Kidney (tissue), 14 donors: ENCODE measurements around the gene HOXA2. TPM values are rescaled to one million over a fixed set of nuclear protein-coding genes. Genes with fewer than 3 reads are reported as not detected.

Experiments used
- DNase-seq, 5 donors: peaks; one replicate each; pipeline ENCODE4 v3.0.0-alpha.2; 2013 to 2020
- FAIRE-seq: peaks from 2 replicates; lab custom pipeline; 2012; peaks lifted over from hg19 to GRCh38; lab: Jason Lieb, UNC
- H3K27ac ChIP-seq, 2 donors: one replicate each; pipeline ENCODE4 v1.7.0; 2013; ENCODE audit warnings: low read depth in 2 of 2, low read length in 2 of 2, inconsistent platforms in 1 of 2
- H3K27me3 ChIP-seq: one replicate; pipeline ENCODE4 v1.7.1; 2013; ENCODE audit warnings: low read length, inconsistent platforms; ENCODE audit not compliant: control insufficient read depth, insufficient read depth
- H3K36me3 ChIP-seq, 3 donors: one replicate each; pipeline versions ENCODE4 v1.7.0 to v1.7.1; 2013; ENCODE audit warnings: low read length in 3 of 3, control low read depth in 1 of 3, inconsistent platforms in 1 of 3; ENCODE audit not compliant: insufficient read depth in 3 of 3, control insufficient read depth in 2 of 3
- H3K4me1 ChIP-seq, 3 donors: one replicate each; pipeline versions ENCODE4 v1.7.0 to v1.7.1; 2013; ENCODE audit warnings: low read length in 3 of 3, inconsistent platforms in 1 of 3, low read depth in 1 of 3; ENCODE audit not compliant: control insufficient read depth in 2 of 3, insufficient read depth in 2 of 3
- H3K4me3 ChIP-seq, 3 donors: one replicate each; pipeline versions ENCODE4 v1.7.0 to v1.8.1; 2013; ENCODE audit warnings: low read length in 3 of 3, control low read depth in 1 of 3, inconsistent platforms in 1 of 3
- H3K9ac ChIP-seq, 3 donors: one replicate each; pipeline versions ENCODE4 v1.7.0 to v1.7.1; 2013; ENCODE audit warnings: low read length in 3 of 3, control low read depth in 1 of 3, inconsistent platforms in 1 of 3
- H3K9me3 ChIP-seq, 3 donors: one replicate each; pipeline versions ENCODE4 v1.7.0 to v1.7.1; 2013; ENCODE audit warnings: low read length in 3 of 3, control low read depth in 1 of 3, inconsistent platforms in 1 of 3; ENCODE audit not compliant: control insufficient read depth in 2 of 3, insufficient read depth in 1 of 3
- CTCF ChIP-seq: IDR thresholded peaks from 3 replicates; pipeline ENCODE4 v1.5.1; 2012; ENCODE audit warnings: mild to moderate bottlenecking, moderate library complexity, borderline replicate concordance; ENCODE audit not compliant: insufficient read depth; ENCODE audit errors: extremely low read depth
- intact Hi-C: fragments of 100-400 bp; cut with DNase I; formaldehyde crosslinking; loops from one replicate; pipeline ENCODE4 v1.11.1; 2022
- polyA plus RNA-seq: library from polyadenylated mRNA; stranded (reverse); fragments of 350-450 nt; fragmentation: Illumina TruSeq; extraction: RNeasy Lipid Tissue Mini Kit (QIAGEN cat#74804); gene quantifications from one replicate; pipeline ENCODE4 v1.2.3, GENCODE V29; 2014; ENCODE audit warnings: low read depth, low replicate concordance; ENCODE audit not compliant: insufficient read depth
- total RNA-seq: library from RNA; stranded (reverse); fragmentation: NEBNext Ultra II Directional; extraction: Animal tissue kit (Norgen Biotek cat#: 25700); gene quantifications from one replicate; pipeline ENCODE4 v1.2.1, GENCODE V29; 2021
- donor health status: control.
- donor health status: control.
- donor health status: control.
- donor health status: control.
- donor health status: control.
- donor health status: DM: yes; HTN: yes; CAD: no.
- donor health status: Normal renal cell carcinoma (clear cell type).

HOXA2 gene
- total and polyA plus RNA-seq, 2 donors from 2014 or later, result 1.3 to 2.9 TPM

- peaks cover 19 to 21% (median 19%) of the 10 kb centered on the region in 3 donors for H3K4me1 ChIP-seq
- DNase-seq, result peak in 4 of 5 donors; percentile 63 to 80 (median 68)
- H3K9ac ChIP-seq, result peak overlapping the region in 2 of 3 donors; percentile 17 to 59
- peak overlapping the region in 1 of 3 donors; percentile 43 for H3K4me3 ChIP-seq
- H3K27ac ChIP-seq, result peak overlapping the region; percentile 78 to 87
- intact Hi-C loops, result no loop called here
- no peaks in the 10 kb centered on the region for H3K9me3 ChIP-seq
- no peaks in the 10 kb centered on the region for H3K27me3 ChIP-seq
- TF ChIP-seq CTCF, result no peak
- H3K36me3 ChIP-seq, result peaks cover 0 to 5% (median 4%) of the 10 kb centered on the region in 3 donors
- no peak for FAIRE-seq
Measured at GRCh38 chr7:27107391-27108381, 5.2 kb upstream of the HOXA2 start.

GRCh38 chr7:27106901-27107240, 4.4 kb upstream of the HOXA2 start:
- peak overlapping the region in 2 of 3 donors; percentile 26 to 55 for H3K4me3 ChIP-seq
- H3K4me1 ChIP-seq, result peaks cover 19 to 21% (median 19%) of the 10 kb centered on the region in 3 donors
- intact Hi-C loops, result no loop called here
- H3K36me3 ChIP-seq, result peaks cover 0 to 5% (median 4%) of the 10 kb centered on the region in 3 donors
- H3K9me3 ChIP-seq, result no peaks in the 10 kb centered on the region
- no peak for TF ChIP-seq CTCF
- H3K9ac ChIP-seq, result peak overlapping the region in 2 of 3 donors; percentile 17 to 65
- FAIRE-seq (no peak), DNase-seq (peak in 2 of 5 donors; percentile 44 to 52)
- peak overlapping the region; percentile 78 to 79 for H3K27ac ChIP-seq
- H3K27me3 ChIP-seq, result no peaks in the 10 kb centered on the region

- no peaks in the 10 kb centered on the region for H3K27me3 ChIP-seq
- intact Hi-C loops, result no loop called here
- DNase-seq (peak; percentile 51 to 80 (median 71)), FAIRE-seq (no peak)
- TF ChIP-seq CTCF, result no peak
- H3K27ac ChIP-seq, result peak overlapping the region; percentile 78 to 79
- H3K36me3 ChIP-seq, result peaks cover 0 to 5% (median 4%) of the 10 kb centered on the region in 3 donors
- H3K4me3 ChIP-seq, result peak overlapping the region; percentile 41 to 61 (median 55)
- peaks cover 19 to 21% (median 19%) of the 10 kb centered on the region in 3 donors for H3K4me1 ChIP-seq
- H3K9me3 ChIP-seq, result no peaks in the 10 kb centered on the region
- peak overlapping the region; percentile 1 to 65 (median 9) for H3K9ac ChIP-seq
Measured at GRCh38 chr7:27106181-27106900, 3.9 kb upstream of the HOXA2 start.
